SH-SY5Y (cell line): ENCODE results near the gene TMEM51.

Experiments
- GATA2 ChIP-seq: IDR thresholded peaks from 2 replicates; pipeline ENCODE4 v1.6.1; 2011; ENCODE audit warnings: mild to moderate bottlenecking, low read depth, low read length
- GATA3 ChIP-seq: IDR thresholded peaks from 2 replicates; pipeline ENCODE4 v1.6.1; 2011; ENCODE audit warnings: low read depth, mild to moderate bottlenecking, low read length, moderate library complexity

Gene TMEM51

DNA sequence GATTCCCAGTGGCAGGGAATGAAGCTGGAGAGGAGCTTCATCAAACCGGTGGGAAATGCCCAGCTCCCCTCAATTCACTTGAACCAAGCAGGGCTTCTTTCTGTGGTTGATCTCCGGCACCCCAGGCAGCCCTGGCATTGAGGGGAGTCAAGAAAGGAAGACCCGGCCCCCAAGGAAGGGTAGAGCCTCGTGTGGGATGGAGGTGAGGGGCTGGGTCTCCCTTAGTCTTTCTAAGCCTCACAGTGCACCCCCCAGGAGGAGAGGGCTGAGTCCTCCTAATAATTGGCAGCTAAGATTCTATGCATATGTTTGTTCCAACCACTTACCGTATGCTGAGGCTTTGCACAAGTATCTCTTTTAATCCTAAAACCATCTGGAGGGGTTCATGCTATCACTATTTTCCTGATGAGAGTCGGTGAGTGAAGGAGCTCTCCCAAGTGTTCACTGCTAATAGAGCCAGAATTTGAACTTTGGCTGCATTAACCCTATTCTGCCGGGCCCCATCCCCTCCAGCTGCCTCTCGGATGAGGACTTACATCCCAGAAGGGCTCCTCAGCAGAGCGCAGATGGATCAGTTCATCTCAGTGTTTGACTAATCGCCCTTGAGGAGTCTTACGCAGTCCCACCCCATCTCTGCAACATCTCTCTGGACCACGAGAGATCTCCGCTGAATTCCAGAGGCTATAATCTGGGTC, 33.1 kb upstream of the TMEM51 start:
- TF ChIP-seq GATA3 (no peak), GATA2 (no peak)

- no peak for TF ChIP-seq GATA2
- no peak for TF ChIP-seq GATA3
Observed at GRCh38 chr1:15122331-15122730, 31.2 kb upstream of the TMEM51 start.

DNA sequence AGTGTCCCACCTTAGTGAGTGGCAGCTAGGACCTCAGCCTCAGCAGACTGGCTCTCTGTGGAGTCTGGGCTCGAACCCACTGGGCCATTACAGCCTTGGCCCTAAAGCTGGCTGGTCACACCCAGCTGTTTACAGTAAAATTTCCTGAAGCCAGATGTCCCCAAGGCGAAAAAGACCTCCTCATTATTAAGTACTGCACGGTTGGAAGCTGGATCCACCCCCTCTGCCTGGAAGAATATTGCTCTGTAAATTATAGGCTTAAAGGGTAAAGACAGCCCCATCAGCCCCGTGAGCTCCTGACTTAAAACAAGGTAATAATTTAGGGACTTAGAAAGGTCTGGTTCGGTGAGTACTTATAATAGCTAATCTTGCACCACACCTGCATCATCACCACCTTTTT, 30.3 kb upstream of the TMEM51 start:
- no peak for TF ChIP-seq GATA2
- no peak for TF ChIP-seq GATA3

DNA sequence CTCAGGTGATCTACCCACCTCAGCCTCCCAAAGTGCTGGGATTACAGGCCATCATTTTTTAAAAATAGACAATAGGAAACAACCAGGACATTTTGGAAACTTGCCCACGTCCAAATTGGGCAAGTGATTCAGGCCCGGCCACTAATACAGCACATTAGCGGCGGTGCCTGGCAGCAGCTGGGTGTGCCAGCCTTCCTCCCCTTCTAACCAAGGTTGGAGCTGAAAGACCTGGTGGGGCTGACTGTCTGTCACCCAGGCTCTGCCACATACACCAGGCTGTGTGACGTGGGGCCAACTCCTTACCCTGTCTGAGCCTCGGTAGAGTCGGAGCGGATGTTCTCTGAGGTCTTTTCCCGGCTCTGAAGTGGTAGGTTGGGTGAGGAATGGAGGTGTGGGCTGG, 29.6 kb upstream of the TMEM51 start:
- TF ChIP-seq GATA2 (no peak), GATA3 (no peak)

- TF ChIP-seq GATA2 (no peak), GATA3 (no peak)
Observed at GRCh38 chr1:15124362-15125100, 29.0 kb upstream of the TMEM51 start.

DNA sequence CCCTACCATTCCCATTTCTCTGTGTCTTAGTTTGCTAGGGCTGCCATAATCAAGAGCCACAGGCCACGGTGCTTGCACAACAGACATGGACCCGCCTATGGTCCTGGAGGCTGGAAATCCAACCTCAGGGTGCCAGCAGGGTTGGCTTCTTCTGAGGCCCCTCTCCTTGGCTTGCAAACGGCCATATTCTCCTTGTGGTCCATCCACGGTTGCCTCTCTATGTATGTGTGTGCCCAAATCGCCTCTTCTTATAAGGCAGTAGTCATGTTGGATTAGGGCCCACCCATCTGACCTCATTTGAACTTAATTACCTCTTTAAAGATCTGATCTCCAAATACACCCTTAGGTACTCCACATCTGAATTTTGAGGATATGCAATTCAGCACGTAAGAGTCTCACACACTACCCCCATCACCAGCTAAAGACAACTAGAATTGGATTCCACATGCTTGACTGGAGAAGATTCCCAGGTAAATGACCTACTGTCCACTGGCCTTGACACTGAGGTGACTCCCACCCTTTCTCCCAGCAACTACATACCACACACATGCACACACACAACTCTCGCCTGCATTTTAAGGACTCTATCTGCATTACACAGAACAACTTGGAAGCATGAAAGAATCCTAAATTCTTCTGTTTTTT, 28.3 kb upstream of the TMEM51 start:
- no peak for TF ChIP-seq GATA2
- no peak for TF ChIP-seq GATA3

- TF ChIP-seq GATA3 (no peak), GATA2 (no peak)
Observed at GRCh38 chr1:15128077-15128476, 25.5 kb upstream of the TMEM51 start.

GRCh38 chr1:15128520-15129313, 24.8 kb upstream of the TMEM51 start:
- TF ChIP-seq GATA3: no peak
- TF ChIP-seq GATA2: no peak

- TF ChIP-seq GATA2 (no peak), GATA3 (no peak)
Observed at GRCh38 chr1:15129944-15130343, 23.6 kb upstream of the TMEM51 start.

- no peak for TF ChIP-seq GATA3
- TF ChIP-seq GATA2: no peak
Observed at GRCh38 chr1:15130607-15131006, 22.9 kb upstream of the TMEM51 start.

DNA sequence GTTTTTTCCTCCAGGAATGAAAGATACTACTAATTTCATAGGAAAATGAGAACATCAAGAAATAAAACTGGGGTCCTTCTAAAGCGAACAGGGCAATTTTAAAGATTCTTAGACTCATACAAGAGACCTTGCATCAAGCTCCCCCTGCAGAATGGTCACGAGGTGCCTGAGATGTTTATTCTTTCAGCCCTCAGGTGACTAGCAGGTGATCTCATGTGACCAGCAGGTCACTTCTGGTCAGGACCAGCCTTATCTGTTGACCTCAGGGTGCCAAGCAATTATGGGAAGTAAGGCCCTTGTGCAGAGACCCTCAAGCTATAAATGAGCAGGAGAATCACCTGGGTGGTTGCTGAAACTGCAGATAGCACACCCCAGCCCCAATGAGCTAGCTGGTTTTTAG, 20.6 kb upstream of the TMEM51 start:
- no peak for TF ChIP-seq GATA3
- no peak for TF ChIP-seq GATA2

DNA sequence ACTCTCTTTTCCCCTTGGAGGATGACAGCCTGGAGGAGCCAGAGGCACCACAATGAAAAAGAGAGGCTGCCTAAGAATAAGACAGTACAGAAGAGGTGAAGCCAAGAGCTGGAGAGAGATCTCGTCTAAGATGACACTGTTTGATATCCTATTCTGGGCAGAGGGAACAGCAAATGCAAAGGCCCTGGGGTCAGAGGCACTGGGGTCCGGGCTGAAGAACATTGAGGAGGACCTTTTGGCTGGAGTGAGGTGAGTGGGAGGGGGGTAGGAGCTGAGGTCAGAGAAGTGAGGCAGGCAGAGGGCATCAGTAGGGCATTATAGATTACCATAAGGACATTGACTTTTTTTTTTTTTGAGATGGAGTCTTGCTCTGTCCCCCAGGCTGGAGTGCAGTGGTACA, 19.3 kb upstream of the TMEM51 start:
- no peak for TF ChIP-seq GATA3
- TF ChIP-seq GATA2: no peak

DNA sequence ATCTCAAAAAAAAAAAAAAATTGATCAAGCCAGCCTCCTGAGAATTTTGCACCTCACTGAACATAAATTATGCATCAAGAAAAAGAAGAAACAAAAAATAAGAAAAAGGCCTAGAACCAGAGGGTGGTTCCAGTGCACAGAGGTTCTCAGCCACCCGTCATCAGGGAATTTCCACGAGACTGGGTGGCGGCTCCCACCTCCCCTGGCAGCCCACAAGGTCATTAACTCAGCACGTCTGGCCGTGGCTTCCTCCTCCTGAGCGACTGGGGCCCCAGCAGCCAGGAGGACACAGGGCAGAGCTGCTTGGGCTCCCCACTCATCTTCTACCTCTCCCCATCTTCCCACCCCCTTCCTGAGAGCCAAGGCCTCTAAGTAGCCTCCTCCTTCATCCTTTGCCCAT, 15.7 kb upstream of the TMEM51 start:
- no peak for TF ChIP-seq GATA3
- no peak for TF ChIP-seq GATA2

DNA sequence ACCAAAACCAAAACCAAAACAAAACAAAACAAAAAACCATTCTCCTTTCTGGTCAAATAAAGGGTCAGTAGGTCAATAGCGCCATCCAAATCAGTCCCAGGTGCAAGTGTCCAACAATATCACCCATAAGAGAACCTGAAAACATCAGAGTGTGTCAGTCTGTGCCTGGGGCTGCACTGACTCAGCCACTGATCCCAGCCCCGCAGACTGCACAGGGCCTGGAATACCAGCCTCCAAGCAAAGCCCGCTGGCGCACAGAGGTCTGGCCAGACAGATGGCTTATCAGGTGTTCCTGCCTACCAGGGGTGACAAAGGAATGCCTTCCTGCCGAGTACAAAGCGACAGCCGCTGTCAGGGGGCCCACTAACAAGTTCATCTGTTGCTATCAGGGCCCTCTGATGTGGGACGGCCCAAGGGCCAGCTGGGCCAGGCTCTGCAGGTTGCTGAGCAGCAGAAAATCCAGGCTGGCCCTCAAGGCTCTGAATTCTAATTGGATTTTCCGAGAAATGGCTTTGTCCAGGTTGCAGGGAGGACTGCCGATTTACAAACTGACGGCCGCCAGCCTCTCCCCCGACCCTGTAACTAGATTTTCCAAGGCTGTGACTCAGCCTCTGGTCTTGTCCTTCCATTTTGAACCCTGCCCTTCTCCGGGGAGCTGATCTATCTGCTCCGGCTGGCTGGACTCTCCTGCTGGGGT, 13.7 kb upstream of the TMEM51 start:
- peak; percentile 94 for TF ChIP-seq GATA2
- peak; percentile 54; the same call in 1 of the 2 replicates for TF ChIP-seq GATA3
